Measurements from ENCODE around the gene LAMB3.

DNA sequence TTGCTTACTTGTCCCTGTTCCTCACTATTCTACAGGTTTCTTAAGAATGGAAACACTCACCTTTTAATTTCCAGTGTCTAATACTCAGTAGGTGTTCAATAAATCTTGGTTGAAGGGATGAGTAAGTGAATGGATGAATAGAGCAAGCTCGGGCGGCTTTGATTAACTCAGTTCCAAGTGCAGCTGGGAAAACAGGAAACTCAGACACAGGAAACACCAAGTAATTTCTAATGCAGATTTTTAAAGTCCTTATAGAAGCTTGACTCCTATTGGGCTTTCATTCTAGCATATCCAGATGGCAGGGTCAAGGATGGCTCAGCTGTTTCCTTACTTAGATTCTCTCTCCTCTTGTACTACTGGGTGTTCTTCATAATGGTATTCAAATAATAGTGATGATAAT lies 54.7 kb downstream of the LAMB3 start:
- TF ChIP-seq SP1 (IDR thresholded peaks at IDR 0.05) (no peak), ARNT (IDR thresholded peaks at IDR 0.05) (no peak)
